ENCODE data around the gene ANKS1B.
"Not testable (repeated sequence)": the region's sequence is repeated elsewhere in the genome, so short reads cannot be mapped to it uniquely, and the experiment has no call there.

The ANKS1B gene

DNA sequence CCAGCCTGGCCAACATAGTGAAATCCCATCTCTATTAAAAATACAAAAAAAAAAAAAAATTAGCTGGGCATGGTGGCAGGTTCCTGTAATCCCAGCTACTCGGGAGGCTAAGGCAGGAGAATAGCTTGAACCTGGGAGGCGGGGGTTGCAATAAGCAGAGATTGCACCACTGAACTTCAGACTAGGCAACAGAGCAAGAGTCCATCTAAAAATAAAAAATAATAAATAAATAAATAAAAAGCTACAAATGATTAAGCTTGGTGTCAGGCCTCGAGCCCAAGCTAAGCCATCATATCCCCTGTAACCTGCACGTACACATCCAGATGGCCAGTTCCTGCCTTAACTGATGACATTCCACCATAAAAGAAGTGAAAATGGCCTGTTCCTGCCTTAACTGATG, 269.8 kb downstream of the ANKS1B start:
- H3K9ac ChIP-seq (ENCODE audit: low read depth, low read length, poor library complexity, severe bottlenecking); H3K4me3 ChIP-seq (ENCODE audit: low read length, poor library complexity, severe bottlenecking); H3F3A ChIP-seq (ENCODE audit: low read depth); H3K4me2 ChIP-seq (ENCODE audit: low read depth, low read length, poor library complexity, severe bottlenecking); H4K20me1 ChIP-seq (ENCODE audit: insufficient read depth, low read length, poor library complexity, severe bottlenecking); H3K4me1 ChIP-seq (ENCODE audit: insufficient read depth, low read length, poor library complexity, severe bottlenecking); H3K9me3 ChIP-seq (ENCODE audit: insufficient read depth, low read depth, low read length); H2AFZ ChIP-seq (ENCODE audit: low read length); H3K27me3 ChIP-seq (ENCODE audit: insufficient read depth, low read length, poor library complexity, severe bottlenecking); H3K36me3 ChIP-seq (ENCODE audit: insufficient read depth, low read length); H3K79me2 ChIP-seq (ENCODE audit: insufficient read depth, low read length); H3K9me2 ChIP-seq (replicated peaks; ENCODE audit: low read depth, low read length): not testable (repeated sequence)

GRCh38 chr12:99713946-99714520, 270.7 kb downstream of the ANKS1B start:
- no peak overlapping the region for H2AFZ ChIP-seq (ENCODE audit: low read length)
- TF ChIP-seq CTCF (conservative IDR thresholded peaks at IDR 0.05; ENCODE audit: low read length) (no peak), EZH2phosphoT487 (IDR thresholded peaks at IDR 0.05; ENCODE audit: borderline replicate concordance) (no peak)
- H3K4me2 ChIP-seq (ENCODE audit: low read depth, low read length, poor library complexity, severe bottlenecking), result no peak overlapping the region
- no peaks in the 10 kb centered on the region for H3K9me2 ChIP-seq (replicated peaks; ENCODE audit: low read depth, low read length)
- H3K9ac ChIP-seq (ENCODE audit: low read depth, low read length, poor library complexity, severe bottlenecking), result no peak overlapping the region
- H3F3A ChIP-seq (ENCODE audit: low read depth), result no peaks in the 10 kb centered on the region
- H4K20me1 ChIP-seq (ENCODE audit: insufficient read depth, low read length, poor library complexity, severe bottlenecking), result no peaks in the 10 kb centered on the region
- no peaks in the 10 kb centered on the region for H3K9me3 ChIP-seq (ENCODE audit: insufficient read depth, low read depth, low read length)
- no peaks in the 10 kb centered on the region for H3K27me3 ChIP-seq (ENCODE audit: insufficient read depth, low read length, poor library complexity, severe bottlenecking)
- no peak overlapping the region for H3K4me3 ChIP-seq (ENCODE audit: low read length, poor library complexity, severe bottlenecking)
- H3K79me2 ChIP-seq (ENCODE audit: insufficient read depth, low read length), result no peaks in the 10 kb centered on the region
- no peaks in the 10 kb centered on the region for H3K4me1 ChIP-seq (ENCODE audit: insufficient read depth, low read length, poor library complexity, severe bottlenecking)
- H3K36me3 ChIP-seq (ENCODE audit: insufficient read depth, low read length), result no peaks in the 10 kb centered on the region

GRCh38 chr12:99712281-99712680, 272.5 kb downstream of the ANKS1B start:
- Histone ChIP-seq H3K9ac (ENCODE audit: low read depth, low read length, poor library complexity, severe bottlenecking) (no peak overlapping the region), H3K27me3 (ENCODE audit: insufficient read depth, low read length, poor library complexity, severe bottlenecking) (no peaks in the 10 kb centered on the region), H3F3A (ENCODE audit: low read depth) (no peaks in the 10 kb centered on the region), H3K36me3 (ENCODE audit: insufficient read depth, low read length) (no peaks in the 10 kb centered on the region), H4K20me1 (ENCODE audit: insufficient read depth, low read length, poor library complexity, severe bottlenecking) (no peaks in the 10 kb centered on the region), H3K9me2 (replicated peaks; ENCODE audit: low read depth, low read length) (no peaks in the 10 kb centered on the region), H3K4me2 (ENCODE audit: low read depth, low read length, poor library complexity, severe bottlenecking) (no peak overlapping the region), H3K4me3 (ENCODE audit: low read length, poor library complexity, severe bottlenecking) (no peak overlapping the region), H3K9me3 (ENCODE audit: insufficient read depth, low read depth, low read length) (no peaks in the 10 kb centered on the region), H3K4me1 (ENCODE audit: insufficient read depth, low read length, poor library complexity, severe bottlenecking) (no peaks in the 10 kb centered on the region), H3K79me2 (ENCODE audit: insufficient read depth, low read length) (no peaks in the 10 kb centered on the region), H2AFZ (ENCODE audit: low read length) (no peak overlapping the region)
- TF ChIP-seq CTCF (conservative IDR thresholded peaks at IDR 0.05; ENCODE audit: low read length), result no peak
- TF ChIP-seq EZH2phosphoT487 (IDR thresholded peaks at IDR 0.05; ENCODE audit: borderline replicate concordance), result no peak

- H3K27me3 ChIP-seq (ENCODE audit: insufficient read depth, low read length, poor library complexity, severe bottlenecking), result no peaks in the 10 kb centered on the region
- H3K4me2 ChIP-seq (ENCODE audit: low read depth, low read length, poor library complexity, severe bottlenecking), result no peak overlapping the region
- H3K9me3 ChIP-seq (ENCODE audit: insufficient read depth, low read depth, low read length), result no peaks in the 10 kb centered on the region
- no peak for TF ChIP-seq EZH2phosphoT487 (IDR thresholded peaks at IDR 0.05; ENCODE audit: borderline replicate concordance)
- no peaks in the 10 kb centered on the region for H3K36me3 ChIP-seq (ENCODE audit: insufficient read depth, low read length)
- no peaks in the 10 kb centered on the region for H3K9me2 ChIP-seq (replicated peaks; ENCODE audit: low read depth, low read length)
- H2AFZ ChIP-seq (ENCODE audit: low read length), result no peak overlapping the region
- no peaks in the 10 kb centered on the region for H3F3A ChIP-seq (ENCODE audit: low read depth)
- H3K79me2 ChIP-seq (ENCODE audit: insufficient read depth, low read length), result no peaks in the 10 kb centered on the region
- H3K9ac ChIP-seq (ENCODE audit: low read depth, low read length, poor library complexity, severe bottlenecking), result no peak overlapping the region
- H3K4me1 ChIP-seq (ENCODE audit: insufficient read depth, low read length, poor library complexity, severe bottlenecking), result no peaks in the 10 kb centered on the region
- no peaks in the 10 kb centered on the region for H4K20me1 ChIP-seq (ENCODE audit: insufficient read depth, low read length, poor library complexity, severe bottlenecking)
- no peak overlapping the region for H3K4me3 ChIP-seq (ENCODE audit: low read length, poor library complexity, severe bottlenecking)
Measured at GRCh38 chr12:99711246-99711645, 273.5 kb downstream of the ANKS1B start.
